ENCODE results near the gene PPP2R5C.

PPP2R5C gene

DNA sequence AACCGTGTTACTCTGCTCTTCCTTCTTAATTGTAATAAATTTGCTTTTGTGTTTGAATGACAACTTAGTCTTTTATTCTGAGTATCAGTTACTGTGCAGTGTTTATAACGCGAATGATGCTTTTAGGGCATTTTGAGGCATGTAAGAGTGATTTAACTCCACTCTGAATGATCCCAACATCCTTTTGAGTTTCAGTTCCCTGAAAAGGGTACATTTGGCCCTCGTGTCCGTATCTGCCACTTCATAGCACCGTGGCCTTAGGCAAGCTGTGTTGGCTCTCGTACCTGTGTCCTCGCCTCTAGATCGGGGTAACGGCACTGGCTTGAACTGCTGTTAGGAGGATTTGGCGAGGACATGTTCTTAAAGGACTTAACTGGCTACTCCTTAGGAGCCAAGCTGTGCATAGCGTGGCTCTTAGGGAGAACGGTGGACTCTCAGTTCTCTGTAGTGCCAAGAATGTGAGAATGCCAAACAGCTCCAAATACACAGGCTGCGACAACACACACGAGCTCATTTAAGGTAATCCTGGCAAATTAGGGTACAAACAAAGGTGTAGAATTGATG, 92.0 kb downstream of the PPP2R5C start:
- Histone ChIP-seq H3K27ac (peak overlapping the region in 1 of 2 donors; percentile 1), H3K4me3 (no peak overlapping the region)
- no peak for DNase-seq (ENCODE audit: low spot score)
- TF ChIP-seq, protein P1, sequence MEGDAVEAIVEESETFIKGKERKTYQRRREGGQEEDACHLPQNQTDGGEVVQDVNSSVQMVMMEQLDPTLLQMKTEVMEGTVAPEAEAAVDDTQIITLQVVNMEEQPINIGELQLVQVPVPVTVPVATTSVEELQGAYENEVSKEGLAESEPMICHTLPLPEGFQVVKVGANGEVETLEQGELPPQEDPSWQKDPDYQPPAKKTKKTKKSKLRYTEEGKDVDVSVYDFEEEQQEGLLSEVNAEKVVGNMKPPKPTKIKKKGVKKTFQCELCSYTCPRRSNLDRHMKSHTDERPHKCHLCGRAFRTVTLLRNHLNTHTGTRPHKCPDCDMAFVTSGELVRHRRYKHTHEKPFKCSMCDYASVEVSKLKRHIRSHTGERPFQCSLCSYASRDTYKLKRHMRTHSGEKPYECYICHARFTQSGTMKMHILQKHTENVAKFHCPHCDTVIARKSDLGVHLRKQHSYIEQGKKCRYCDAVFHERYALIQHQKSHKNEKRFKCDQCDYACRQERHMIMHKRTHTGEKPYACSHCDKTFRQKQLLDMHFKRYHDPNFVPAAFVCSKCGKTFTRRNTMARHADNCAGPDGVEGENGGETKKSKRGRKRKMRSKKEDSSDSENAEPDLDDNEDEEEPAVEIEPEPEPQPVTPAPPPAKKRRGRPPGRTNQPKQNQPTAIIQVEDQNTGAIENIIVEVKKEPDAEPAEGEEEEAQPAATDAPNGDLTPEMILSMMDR (IDR thresholded peaks at IDR 0.05): no peak

DNA sequence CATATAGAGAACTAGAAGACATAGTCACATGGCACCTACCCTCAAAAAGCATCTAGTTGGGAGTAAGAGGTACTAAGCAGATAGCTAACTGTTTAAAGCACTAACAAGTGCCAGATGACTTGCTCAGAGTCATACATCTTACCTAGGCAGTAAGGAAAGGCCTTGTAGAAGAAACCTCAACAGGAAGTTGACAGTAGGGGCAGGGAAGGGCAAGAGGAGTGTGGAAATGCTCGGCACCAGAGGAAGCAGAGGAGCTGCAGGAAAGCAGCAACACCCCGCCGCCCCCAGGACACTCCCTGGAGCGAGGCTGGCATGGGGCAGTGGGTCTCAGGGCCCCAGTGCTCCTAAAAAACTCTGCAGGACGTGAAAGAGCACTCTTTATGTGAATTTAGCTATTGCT, 92.9 kb downstream of the PPP2R5C start:
- TF ChIP-seq, protein P1 (IDR thresholded peaks at IDR 0.05): no peak
- DNase-seq (ENCODE audit: low spot score): no peak
- Histone ChIP-seq H3K27ac (peak overlapping the region in 1 of 2 donors; percentile 1), H3K4me3 (no peak overlapping the region)

DNA sequence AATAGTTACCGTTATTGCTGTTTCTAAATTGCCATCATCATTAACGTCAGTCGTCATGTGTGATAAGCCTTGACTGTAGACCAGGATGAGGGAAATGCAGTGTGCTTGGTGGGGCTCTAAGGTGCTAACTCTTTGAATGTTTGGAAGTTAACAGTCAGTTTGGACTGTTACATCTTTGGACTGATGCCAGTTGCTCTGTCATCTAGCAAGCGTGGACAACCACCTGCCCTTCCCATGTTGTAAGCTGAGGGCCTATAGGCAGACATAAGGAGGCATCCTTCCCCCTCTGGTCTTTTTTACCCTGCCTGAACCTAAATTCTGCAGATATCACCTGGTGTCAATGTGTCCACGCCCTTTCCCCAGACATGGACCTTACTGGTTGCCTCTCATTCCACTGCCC, 94.4 kb downstream of the PPP2R5C start:
- Histone ChIP-seq H3K27ac (no peak overlapping the region), H3K4me3 (no peak overlapping the region)
- TF ChIP-seq, protein P1 (IDR thresholded peaks at IDR 0.05): no peak
- DNase-seq (ENCODE audit: low spot score): no peak

DNA sequence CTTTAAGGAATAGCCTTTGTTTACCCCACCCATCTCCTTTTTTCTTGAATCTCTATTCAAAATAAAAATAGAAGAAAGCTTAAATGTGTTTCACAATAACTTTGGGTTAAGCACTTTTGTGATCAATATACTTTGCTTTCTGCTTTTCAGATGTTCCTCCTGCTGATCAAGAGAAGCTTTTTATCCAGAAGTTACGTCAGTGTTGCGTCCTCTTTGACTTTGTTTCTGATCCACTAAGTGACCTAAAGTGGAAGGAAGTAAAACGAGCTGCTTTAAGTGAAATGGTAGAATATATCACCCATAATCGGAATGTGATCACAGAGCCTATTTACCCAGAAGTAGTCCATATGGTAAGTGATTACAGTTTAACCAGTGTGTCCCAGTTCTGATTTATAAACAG, 95.0 kb downstream of the PPP2R5C start:
- DNase-seq (ENCODE audit: low spot score): no peak
- Histone ChIP-seq H3K4me3 (no peak overlapping the region), H3K27ac (no peak overlapping the region)
- TF ChIP-seq, protein P1 (IDR thresholded peaks at IDR 0.05): no peak

DNA sequence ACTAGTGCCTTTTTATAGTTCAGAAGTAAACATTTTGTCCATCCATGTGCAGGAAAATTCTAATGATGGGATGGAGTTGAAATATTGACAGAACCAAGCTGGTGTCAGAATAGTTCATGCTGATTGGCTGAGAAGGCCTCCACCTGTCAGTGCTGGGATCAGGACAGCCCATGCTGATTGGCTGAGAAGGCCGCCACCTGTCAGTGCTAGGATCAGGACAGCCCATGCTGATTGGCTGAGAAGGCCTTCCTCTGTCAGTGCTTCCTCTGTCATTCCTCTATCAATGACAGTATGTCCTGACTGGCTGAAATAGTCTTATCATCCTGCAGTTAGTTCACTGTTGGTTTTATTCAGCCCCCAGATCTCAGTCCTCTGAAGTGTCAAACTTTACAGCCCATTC, 95.7 kb downstream of the PPP2R5C start:
- H3K27ac ChIP-seq: no peak overlapping the region
- no peak for DNase-seq (ENCODE audit: low spot score)
- TF ChIP-seq, protein P1 (IDR thresholded peaks at IDR 0.05): no peak
- no peak overlapping the region for H3K4me3 ChIP-seq

DNA sequence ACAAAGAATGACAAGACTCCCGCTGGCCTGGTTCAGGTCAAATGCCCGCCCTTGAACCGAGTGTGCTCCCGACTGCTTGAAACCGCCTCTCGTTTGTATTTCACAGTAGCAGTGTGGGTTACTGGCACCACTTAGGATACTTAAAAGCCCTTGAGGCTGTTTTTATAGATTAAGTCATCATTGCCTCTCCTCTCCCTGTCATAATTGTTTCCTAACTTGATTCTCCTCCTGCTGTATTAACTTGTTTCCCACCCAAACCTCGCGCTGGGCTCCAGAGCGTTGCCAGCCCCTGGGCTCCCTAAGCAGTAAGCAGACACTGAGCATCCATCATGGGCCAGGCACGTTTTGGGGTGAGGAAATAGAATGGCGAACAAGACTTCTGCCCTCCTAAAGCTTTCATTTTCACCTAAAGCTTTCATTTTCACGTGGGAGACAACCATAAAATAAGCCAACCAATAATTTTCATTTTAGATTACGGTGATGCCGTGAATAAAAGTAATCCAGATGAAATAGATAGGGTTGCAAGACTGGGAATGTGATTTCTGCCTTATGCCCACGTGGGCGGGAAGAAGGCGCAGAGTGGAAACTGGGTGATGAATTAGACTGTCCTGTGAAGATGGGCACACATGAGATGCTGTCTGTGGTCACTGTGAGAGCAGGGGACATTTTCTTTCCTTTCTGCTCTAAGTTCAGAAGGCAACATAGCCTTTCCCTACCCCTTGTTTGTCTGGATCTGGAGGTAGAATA, 97.5 kb downstream of the PPP2R5C start:
- TF ChIP-seq, protein P1 (IDR thresholded peaks at IDR 0.05): no peak
- Histone ChIP-seq H3K27ac (no peak overlapping the region), H3K4me3 (no peak overlapping the region)
- DNase-seq (ENCODE audit: low spot score): no peak

DNA sequence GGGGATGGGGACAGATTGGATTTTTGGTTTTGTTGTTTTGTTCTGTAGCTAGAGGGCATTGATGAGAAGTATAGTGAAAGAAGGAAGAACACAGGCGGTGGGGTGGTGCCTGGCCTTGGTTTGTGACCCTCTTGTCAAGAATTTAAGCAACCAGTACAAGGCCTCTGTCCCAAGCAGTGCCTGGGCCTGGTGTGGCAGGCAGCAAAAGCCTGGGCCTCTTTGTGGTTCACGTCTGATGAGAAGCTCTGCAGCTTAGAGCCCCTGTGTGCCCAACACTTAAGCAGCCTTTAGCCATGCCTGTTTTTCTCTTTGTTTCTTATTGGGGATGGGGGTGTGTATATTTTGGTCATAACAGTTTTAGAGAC, 98.0 kb downstream of the PPP2R5C start:
- TF ChIP-seq, protein P1 (IDR thresholded peaks at IDR 0.05): no peak
- no peak overlapping the region for H3K4me3 ChIP-seq
- no peak for DNase-seq (ENCODE audit: low spot score)
- H3K27ac ChIP-seq: no peak overlapping the region
